ENCODE results near the gene OMA1. TPM values are rescaled to one million over a fixed set of nuclear protein-coding genes. Genes with fewer than 3 reads are reported as not detected.
A peak's percentile ranks its signal among the peaks of the same experiment; 100 is the strongest.
"Not testable (repeated sequence)": the region's sequence is repeated elsewhere in the genome, so short reads cannot be mapped to it uniquely, and the experiment has no call there.

OMA1 gene
- total RNA-seq, 1 experiment from 2014 or later: 51.2 TPM

GRCh38 chr1:58545591-58546519, 671 bp downstream of the OMA1 start:
- peak; percentile 75 for DNase-seq (ENCODE audit: low read depth, low spot score)
- in situ Hi-C loops (cut with HindIII; ENCODE audit: low pct_unique_long_range_greater_than_20kb, low sequenced_read_pairs): no loop called here

- in situ Hi-C loops (cut with HindIII; ENCODE audit: low pct_unique_long_range_greater_than_20kb, low sequenced_read_pairs): no loop called here
Observed at GRCh38 chr1:58543260-58543659, 3.3 kb downstream of the OMA1 start.

GRCh38 chr1:58539553-58539952, 7.0 kb downstream of the OMA1 start:
- no peak for DNase-seq (ENCODE audit: low read depth, low spot score)
- in situ Hi-C loops (cut with HindIII; ENCODE audit: low pct_unique_long_range_greater_than_20kb, low sequenced_read_pairs): no loop called here

More at GRCh38 chr1:58543260-58543659, 3.3 kb downstream of the OMA1 start:
- no peak for DNase-seq (ENCODE audit: low read depth, low spot score)

GRCh38 chr1:58538821-58539220, 7.7 kb downstream of the OMA1 start:
- in situ Hi-C loops (cut with HindIII; ENCODE audit: low pct_unique_long_range_greater_than_20kb, low sequenced_read_pairs): no loop called here
- no peak for DNase-seq (ENCODE audit: low read depth, low spot score)

- in situ Hi-C loops (cut with HindIII; ENCODE audit: low pct_unique_long_range_greater_than_20kb, low sequenced_read_pairs); DNase-seq (ENCODE audit: low read depth, low spot score): not testable (repeated sequence)
Observed at GRCh38 chr1:58531842-58532241, 14.7 kb downstream of the OMA1 start.

- in situ Hi-C loops (cut with HindIII; ENCODE audit: low pct_unique_long_range_greater_than_20kb, low sequenced_read_pairs): no loop called here
Observed at GRCh38 chr1:58529284-58529683, 17.2 kb downstream of the OMA1 start.

GRCh38 chr1:58528518-58528917, 18.0 kb downstream of the OMA1 start:
- in situ Hi-C loops (cut with HindIII; ENCODE audit: low pct_unique_long_range_greater_than_20kb, low sequenced_read_pairs): no loop called here
- DNase-seq (ENCODE audit: low read depth, low spot score): no peak

More at GRCh38 chr1:58529284-58529683, 17.2 kb downstream of the OMA1 start:
- DNase-seq (ENCODE audit: low read depth, low spot score): no peak

GRCh38 chr1:58524353-58524945, 22.1 kb downstream of the OMA1 start:
- DNase-seq (ENCODE audit: low read depth, low spot score): no peak
- in situ Hi-C loops (cut with HindIII; ENCODE audit: low pct_unique_long_range_greater_than_20kb, low sequenced_read_pairs): no loop called here

GRCh38 chr1:58515794-58516401, 30.6 kb downstream of the OMA1 start:
- in situ Hi-C loops (cut with HindIII; ENCODE audit: low pct_unique_long_range_greater_than_20kb, low sequenced_read_pairs): no loop called here
- peak; percentile 73 for DNase-seq (ENCODE audit: low read depth, low spot score)

GRCh38 chr1:58513956-58514355, 32.6 kb downstream of the OMA1 start:
- DNase-seq (ENCODE audit: low read depth, low spot score): no peak
- in situ Hi-C loops (cut with HindIII; ENCODE audit: low pct_unique_long_range_greater_than_20kb, low sequenced_read_pairs): no loop called here

- in situ Hi-C loops (cut with HindIII; ENCODE audit: low pct_unique_long_range_greater_than_20kb, low sequenced_read_pairs): no loop called here
Observed at GRCh38 chr1:58508629-58509028, 37.9 kb downstream of the OMA1 start.

GRCh38 chr1:58505286-58505685, 41.2 kb downstream of the OMA1 start:
- no peak for DNase-seq (ENCODE audit: low read depth, low spot score)
- in situ Hi-C loops (cut with HindIII; ENCODE audit: low pct_unique_long_range_greater_than_20kb, low sequenced_read_pairs): no loop called here

More at GRCh38 chr1:58508629-58509028, 37.9 kb downstream of the OMA1 start:
- DNase-seq (ENCODE audit: low read depth, low spot score): no peak

GRCh38 chr1:58502519-58502918, 44.0 kb downstream of the OMA1 start:
- in situ Hi-C loops (cut with HindIII; ENCODE audit: low pct_unique_long_range_greater_than_20kb, low sequenced_read_pairs): no loop called here
- no peak for DNase-seq (ENCODE audit: low read depth, low spot score)

- DNase-seq (ENCODE audit: low read depth, low spot score): peak; percentile 25
- in situ Hi-C loops (cut with HindIII; ENCODE audit: low pct_unique_long_range_greater_than_20kb, low sequenced_read_pairs): no loop called here
Observed at GRCh38 chr1:58500043-58500442, 46.5 kb downstream of the OMA1 start.

- no peak for DNase-seq (ENCODE audit: low read depth, low spot score)
- in situ Hi-C loops (cut with HindIII; ENCODE audit: low pct_unique_long_range_greater_than_20kb, low sequenced_read_pairs): no loop called here
Observed at GRCh38 chr1:58497499-58497898, 49.0 kb downstream of the OMA1 start.

GRCh38 chr1:58496042-58496441, 50.5 kb downstream of the OMA1 start:
- in situ Hi-C loops (cut with HindIII; ENCODE audit: low pct_unique_long_range_greater_than_20kb, low sequenced_read_pairs): no loop called here
- no peak for DNase-seq (ENCODE audit: low read depth, low spot score)

- in situ Hi-C loops (cut with HindIII; ENCODE audit: low pct_unique_long_range_greater_than_20kb, low sequenced_read_pairs); DNase-seq (ENCODE audit: low read depth, low spot score): not testable (repeated sequence)
Observed at GRCh38 chr1:58488914-58489313, 57.6 kb downstream of the OMA1 start.

- in situ Hi-C loops (cut with HindIII; ENCODE audit: low pct_unique_long_range_greater_than_20kb, low sequenced_read_pairs): no loop called here
- no peak for DNase-seq (ENCODE audit: low read depth, low spot score)
Observed at GRCh38 chr1:58487002-58487401, 59.5 kb downstream of the OMA1 start.

All from SK-MEL-5 (cell line).